ENCODE data around the gene LAMTOR2.
"Not testable (repeated sequence)": the region's sequence is repeated elsewhere in the genome, so short reads cannot be mapped to it uniquely, and the experiment has no call there.

Gene LAMTOR2

GRCh38 chr1:156052862-156053767 is 1.5 kb upstream of the LAMTOR2 start:
- DNase-seq (ENCODE audit: low read depth): peak; percentile 62

GRCh38 chr1:156053768-156054499 is 648 bp upstream of the LAMTOR2 start, which contains the start of gene UBQLN4:
Gene UBQLN4, minus strand, starts transcription at chr1:156053798. Its CDS starts 97 bp downstream, at chr1:156053701.
- peak; percentile 75 for DNase-seq (ENCODE audit: low read depth)

DNA sequence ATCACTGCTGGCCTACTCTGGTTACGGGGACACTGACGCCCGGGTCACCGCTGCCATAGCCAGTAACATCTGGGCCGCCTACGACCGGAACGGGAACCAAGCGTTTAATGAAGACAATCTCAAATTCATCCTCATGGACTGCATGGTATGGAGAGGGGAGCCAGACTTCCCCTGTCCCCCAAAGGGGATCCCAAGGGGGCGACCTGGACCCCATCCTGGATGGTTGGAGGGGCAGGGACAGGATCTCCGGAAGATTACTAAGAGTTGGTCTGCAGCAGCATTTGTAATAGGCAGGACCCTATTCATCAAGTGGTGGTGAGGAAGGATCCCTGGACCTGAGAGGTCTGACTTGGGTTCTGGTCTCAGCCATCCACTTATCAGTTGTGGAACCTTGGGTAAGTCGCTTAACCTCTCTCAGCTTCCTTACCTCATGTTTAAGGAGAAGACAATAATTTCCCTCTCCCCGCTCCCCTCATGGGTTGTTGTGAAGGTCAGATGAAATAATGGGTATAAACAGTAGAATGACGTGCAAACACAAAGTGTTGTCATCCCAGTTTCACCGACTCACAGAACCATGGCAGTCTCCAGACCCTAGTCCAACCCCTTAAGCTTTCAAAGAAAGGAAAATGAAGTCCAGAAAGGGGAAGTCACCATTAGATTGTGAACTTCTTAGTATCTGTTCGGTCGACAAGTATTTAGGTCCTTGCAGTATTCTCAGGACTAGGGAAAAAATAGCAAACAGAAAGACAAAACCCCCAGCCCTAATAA is 883 bp downstream of the LAMTOR2 start:
- no peak for DNase-seq (ENCODE audit: low read depth)

DNA sequence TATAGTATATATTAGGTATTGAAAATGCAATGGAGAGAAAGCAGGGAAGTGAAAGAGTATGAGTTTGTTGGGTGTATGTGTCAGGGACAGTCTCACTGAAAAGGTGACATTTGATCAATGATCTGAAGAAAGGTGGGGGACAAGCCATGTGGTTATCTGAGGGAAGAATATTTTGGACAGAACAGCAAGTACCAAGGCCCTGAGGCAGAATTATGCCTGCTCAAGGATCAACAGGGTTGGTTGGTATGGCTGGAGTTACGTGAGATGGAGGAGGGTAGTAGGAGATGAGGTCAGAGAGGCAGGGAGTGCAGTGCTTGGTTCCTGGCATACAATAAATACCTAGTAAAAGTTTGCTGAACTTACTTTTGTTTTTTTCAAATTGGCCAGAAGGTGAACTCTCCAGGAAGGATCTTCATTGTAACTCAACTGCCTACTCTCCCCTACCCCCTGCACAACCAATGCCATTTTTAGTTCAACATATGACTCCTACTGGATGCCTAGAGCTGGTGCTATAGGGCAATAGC is 1.8 kb downstream of the LAMTOR2 start:
- DNase-seq (ENCODE audit: low read depth): no peak

- DNase-seq (ENCODE audit: low read depth): no peak
These were observed 6.5 kb downstream of the LAMTOR2 start, which contains the start of gene RAB25 for GRCh38 chr1:156060937-156061636. Gene RAB25, plus strand, starts transcription at chr1:156061160. Its CDS starts 241 bp downstream, at chr1:156061401.

DNA sequence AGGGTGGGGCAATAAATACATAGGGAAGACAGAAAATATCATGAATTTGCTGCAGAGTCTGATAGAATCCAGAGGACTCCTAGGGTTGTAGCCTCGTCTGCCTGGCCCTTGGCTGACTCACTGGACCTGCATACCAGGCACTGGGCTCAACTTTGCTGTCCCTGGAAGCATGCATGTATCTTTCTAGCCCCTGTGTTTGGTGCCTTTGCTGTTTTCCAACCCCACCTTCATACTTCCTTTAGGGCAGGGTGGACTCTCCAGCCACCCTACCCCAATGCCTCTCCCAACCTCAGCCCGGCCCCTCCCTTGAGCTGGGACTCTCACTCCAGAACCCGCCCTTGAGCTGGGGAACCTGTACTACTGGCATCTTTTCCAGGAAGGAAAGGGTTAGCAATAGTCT is 7.6 kb downstream of the LAMTOR2 start:
- DNase-seq (ENCODE audit: low read depth): no peak

GRCh38 chr1:156063997-156064285 is 9.4 kb downstream of the LAMTOR2 start:
- DNase-seq (ENCODE audit: low read depth): no peak

GRCh38 chr1:156064615-156065014 is 10.0 kb downstream of the LAMTOR2 start:
- no peak for DNase-seq (ENCODE audit: low read depth)

DNA sequence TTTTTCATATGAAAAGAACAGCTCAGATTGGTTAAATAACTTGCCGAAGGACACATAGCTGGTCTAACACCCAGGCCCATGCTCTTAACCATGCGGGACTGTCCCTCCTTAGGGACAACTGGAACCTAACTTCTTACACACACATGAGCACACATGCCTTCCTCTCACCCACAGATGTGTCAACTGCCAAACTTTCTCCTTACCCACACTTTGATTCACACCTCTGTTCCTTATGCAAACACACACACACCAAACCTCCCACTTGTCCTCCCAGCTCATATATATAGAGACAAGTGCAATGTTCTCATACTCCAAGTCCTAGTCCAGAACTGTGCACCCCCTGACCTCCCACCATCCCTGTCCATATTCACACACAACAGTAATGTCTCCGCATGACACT is 10.6 kb downstream of the LAMTOR2 start:
- no peak for DNase-seq (ENCODE audit: low read depth)

DNA sequence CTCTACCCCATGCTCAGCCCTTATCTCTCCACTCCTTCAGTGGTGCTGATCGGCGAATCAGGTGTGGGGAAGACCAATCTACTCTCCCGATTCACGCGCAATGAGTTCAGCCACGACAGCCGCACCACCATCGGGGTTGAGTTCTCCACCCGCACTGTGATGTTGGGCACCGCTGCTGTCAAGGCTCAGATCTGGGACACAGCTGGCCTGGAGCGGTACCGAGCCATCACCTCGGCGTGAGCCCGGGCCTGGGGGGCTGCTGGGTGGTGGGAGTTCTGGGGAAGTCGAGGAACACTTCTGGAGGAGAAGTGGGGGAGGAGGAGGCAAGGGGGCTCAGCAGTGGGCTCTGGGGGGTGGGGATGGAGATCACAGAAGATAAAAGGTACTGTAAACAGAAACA is 11.3 kb downstream of the LAMTOR2 start:
- no peak for DNase-seq (ENCODE audit: low read depth)

- DNase-seq (ENCODE audit: low read depth): no peak
These were observed 12.7 kb downstream of the LAMTOR2 start for GRCh38 chr1:156067262-156067661.

- no peak for DNase-seq (ENCODE audit: low read depth)
These were observed 15.2 kb downstream of the LAMTOR2 start for GRCh38 chr1:156069490-156070455.

- DNase-seq (ENCODE audit: low read depth): no peak
These were observed 16.0 kb downstream of the LAMTOR2 start for GRCh38 chr1:156070548-156070947.

DNA sequence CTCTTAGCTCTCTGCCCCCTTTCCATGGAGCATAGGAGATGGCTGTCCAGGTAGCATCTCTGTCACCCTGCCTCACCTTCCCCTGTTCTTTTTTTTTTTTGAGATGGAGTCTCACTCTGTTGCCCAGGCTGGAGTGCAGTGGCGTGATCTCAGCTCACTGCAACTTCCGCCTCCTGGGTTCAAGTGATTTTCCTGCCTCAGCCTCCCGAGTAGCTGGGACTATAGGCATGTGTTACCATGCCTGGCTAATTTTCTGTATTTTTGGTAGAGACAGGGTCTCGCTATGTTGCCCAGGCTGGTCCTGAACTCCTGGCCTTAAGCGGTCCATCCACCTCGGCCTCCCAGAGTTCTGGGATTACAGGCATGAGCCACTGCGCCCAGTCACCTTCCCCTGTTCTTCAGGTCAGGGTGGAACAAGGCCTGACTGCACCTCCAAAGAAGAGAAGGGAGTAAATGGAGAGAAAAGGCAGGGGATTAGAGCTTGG is 16.8 kb downstream of the LAMTOR2 start:
- not testable (repeated sequence) for DNase-seq (ENCODE audit: low read depth)

DNA sequence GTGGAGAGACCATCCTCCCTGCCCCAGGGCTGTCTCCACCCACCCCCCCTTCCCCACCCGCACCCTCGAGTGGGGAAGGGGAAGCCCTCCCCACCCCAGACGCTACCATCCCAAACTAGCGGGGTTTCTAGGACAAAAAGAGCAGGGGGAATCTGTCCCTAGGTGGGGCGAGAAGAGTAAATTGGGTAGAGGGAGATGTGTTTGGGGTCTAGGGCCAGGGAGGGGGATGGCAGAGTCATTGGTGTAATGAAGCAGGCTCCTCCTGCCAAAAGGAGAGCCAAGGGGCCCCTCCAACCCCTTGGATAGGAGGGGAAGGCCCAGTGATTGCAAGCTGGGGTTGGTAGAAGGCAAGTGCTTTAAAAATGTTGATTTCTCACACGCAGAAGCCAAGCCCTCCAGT is 17.7 kb downstream of the LAMTOR2 start:
- DNase-seq (ENCODE audit: low read depth): no peak

DNA sequence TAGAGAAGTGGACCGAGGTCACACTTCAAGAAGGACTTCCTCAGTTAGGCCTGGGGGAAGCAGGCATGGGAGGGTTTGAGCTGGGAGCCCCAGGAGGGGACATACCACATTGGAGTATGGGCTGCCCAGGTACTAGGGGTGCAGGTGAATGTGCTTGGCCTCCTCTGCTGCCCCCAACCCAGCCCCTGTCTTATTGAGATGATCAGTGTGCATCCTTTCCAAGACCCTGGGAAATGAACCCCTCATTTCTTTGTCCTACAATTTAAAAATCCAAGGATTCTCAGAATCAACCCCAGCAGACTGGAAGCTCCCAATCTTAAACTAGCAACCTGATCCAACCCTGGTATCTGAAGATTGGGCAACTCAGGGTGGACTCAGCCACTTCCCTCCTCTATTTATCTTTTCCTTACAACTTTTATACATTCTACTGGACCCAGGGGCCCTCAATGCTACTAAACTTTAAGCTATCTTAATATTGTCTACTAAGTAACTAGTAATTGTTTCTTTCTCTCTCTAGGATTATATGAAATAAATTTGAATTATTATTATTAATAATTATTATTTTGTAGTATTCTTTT is 18.6 kb downstream of the LAMTOR2 start:
- no peak for DNase-seq (ENCODE audit: low read depth)

GRCh38 chr1:156073740-156074139 is 19.2 kb downstream of the LAMTOR2 start:
- DNase-seq (ENCODE audit: low read depth): no peak

DNA sequence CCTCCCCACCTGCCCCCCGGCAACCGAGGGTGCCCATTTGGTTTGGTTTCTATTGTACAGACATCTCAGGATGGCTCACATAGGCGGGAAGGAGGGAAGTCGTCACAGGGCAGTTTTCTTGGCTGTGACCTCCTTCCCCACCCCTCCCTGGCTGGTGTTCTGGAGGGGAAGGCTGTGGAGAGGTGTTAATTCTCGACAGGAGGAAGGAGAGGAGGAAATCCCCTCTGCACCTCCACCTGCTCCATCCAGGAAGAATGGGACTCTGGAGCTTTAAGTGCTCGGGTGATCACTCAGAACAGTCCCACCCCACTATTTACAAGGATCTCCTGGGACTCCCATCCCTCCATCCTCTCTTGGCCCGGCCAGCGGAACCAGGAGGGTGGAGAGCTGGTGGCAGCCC is 20.1 kb downstream of the LAMTOR2 start:
- no peak for DNase-seq (ENCODE audit: low read depth)

DNA sequence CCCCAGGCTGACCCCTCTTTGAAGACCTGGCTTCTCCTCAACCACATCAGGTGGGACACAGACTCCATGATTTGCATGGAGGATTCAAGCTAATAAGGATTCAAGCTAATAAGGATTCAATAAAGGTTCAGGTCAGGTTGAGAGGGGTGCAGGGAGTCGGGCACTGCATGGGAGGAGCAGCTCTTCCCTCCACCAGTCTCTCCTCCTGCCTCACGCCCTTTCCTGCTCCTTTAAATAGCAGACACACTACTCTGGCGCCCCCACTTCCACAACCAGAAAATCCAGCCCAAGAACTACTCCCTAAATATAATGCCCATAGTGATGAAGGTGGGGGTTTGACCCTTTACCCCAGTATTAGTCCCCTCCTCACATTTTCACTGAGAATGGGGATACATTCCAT is 20.6 kb downstream of the LAMTOR2 start:
- no peak for DNase-seq (ENCODE audit: low read depth)

DNA sequence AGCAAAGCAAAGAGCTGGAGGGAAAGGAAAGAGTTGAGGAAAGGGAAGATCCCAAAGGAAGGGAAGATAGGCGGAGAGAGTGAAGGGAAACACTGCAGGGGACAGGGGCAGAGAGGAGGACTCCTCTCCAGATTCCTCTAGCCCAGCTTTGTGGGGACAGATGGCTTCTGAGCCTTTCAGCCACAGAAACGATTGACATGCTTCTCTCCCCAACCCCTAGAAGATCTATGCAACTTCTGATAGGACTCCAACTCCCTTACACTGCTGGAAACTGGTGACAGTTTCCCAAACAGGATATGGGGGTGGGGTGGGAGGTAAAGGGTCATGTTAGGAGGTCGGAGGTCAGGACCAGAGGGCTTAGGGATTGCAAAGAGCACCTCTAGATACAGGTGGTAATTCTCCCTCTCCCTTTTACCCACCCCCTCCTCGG is 21.2 kb downstream of the LAMTOR2 start:
- no peak for DNase-seq (ENCODE audit: low read depth)
